Left hindlimb (tissue), 1 donor: ENCODE measurements around the gene MZT2A.
"Not testable (repeated sequence)": the region's sequence is repeated elsewhere in the genome, so short reads cannot be mapped to it uniquely, and the experiment has no call there.

Experiments
- DNase-seq: peaks from one replicate; pipeline ENCODE4 v3.0.0-alpha.2; 2018

Gene MZT2A

DNA sequence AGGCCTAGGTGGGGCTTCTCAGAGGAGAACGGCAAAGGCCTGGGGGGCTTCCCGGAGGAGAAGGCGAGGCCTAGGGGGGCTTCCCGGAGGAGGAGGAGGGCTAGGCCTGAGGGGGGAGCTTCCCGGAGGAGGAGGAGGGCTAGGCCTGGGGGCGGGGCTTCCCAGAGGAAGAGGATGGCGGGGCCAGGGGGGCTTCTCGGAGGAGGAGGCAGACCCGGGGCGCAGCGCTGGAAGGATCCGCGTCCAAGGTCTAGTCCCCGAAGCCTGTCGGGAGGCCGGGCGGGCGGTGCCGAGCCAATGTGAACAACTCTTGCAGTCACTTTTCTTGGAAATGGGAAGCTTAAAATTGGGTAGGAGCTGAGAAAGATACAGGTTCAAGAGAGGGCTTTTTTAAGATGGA lies 46.3 kb downstream of the MZT2A start:
- no peak for DNase-seq

DNA sequence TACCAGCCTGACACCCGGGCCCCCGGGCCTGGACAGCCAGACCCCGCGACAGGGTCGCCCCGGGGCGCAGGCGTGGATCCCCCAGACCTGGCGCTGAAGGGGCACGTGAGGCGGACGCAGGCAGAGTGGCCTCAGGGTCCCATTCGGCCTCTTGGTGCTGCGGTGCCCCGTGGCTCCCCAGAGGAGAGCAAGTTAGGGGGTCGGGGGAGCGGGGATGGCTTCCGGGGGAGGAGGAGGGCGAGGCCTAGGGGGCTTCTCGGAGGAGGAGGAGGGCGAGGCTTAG lies 46.7 kb downstream of the MZT2A start:
- not testable (repeated sequence) for DNase-seq

DNA sequence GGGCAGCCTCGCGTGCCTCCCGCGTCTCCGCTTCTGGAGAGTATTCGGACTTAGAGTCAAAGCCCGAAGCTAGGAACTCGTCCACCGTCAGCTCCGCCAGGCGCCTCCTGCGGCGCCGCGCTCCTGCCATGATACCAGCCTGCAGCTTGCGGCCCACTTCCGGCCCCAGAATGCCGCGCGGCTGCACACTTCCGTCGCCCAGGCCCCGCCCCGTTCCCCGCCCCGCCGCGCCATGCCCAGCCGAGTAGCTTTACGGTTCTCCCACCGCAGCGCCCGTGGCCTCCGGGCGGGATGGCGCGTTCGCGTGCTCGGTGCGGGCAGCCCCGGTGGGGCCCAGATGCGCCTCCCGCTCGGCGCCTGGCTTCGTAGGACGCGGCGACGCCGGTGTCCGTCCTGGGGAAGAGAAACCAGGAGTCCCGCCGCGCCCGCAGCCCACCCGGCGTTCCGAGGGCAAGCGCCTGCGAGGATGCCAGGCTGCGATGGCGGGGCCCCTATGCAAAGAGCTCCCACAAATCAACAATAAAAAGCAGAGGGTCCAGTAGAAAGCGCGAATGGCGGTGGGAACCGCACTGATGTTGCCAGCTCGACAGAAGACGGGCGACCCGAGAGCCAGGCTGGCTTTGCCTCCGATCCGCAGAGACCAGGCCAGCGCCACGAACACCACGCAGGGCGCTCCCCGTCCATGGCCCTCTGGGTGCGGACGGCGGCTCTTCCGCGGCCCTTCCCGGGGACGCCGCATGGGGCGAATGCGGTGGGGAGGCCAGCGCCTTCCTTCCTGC lies 47.3 kb downstream of the MZT2A start:
- DNase-seq, result not testable (repeated sequence)

DNA sequence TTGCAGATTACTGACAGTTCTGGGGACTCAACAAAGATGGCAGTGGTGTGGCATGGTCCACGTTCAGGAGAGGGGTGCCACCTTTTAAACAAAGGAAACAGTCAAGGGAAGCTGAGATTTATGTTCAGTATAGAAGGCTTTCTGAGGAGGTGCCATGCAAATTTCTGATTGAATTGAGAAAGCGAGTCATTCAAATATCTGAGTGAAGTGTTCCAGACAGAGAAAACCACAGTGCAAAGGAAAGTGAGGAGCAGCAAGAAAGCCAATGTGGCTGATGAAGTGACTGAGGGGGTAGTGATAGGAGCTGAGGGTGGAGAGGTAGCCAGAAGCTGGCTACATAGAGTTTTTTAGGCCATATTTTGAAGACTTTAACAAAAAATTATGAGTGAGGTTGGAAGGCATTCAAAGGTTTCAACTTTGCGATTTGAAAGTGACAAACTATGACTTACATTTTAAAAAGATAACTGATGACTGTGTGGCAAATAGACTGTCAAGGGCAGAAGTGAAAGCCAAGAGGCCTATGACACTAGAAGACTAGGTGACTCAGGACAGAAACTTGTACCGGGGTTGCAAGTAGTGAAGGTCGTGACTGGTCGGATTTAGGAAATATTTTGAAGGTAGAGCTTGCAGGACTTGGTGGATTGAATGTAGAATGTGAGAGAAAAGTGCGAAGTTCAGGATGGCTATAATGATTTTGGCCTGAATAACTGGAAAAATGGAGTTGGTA lies 51.3 kb downstream of the MZT2A start:
- DNase-seq, result not testable (repeated sequence)
